Ascending aorta (tissue), 2 donors: ENCODE measurements around the gene HES4. TPM values are rescaled to one million over a fixed set of nuclear protein-coding genes. Genes with fewer than 3 reads are reported as not detected.

Source experiments
- DNase-seq, 2 donors: peaks; one replicate each; pipeline ENCODE4 v3.0.0-alpha.2; 2019; ENCODE audit warnings: low spot score in 2 of 2
- H3K27ac ChIP-seq, 2 donors: fragments of 200-600 bp; sonication (generic); one replicate each; pipeline ENCODE4 v1.5.1; 2016 to 2017; ENCODE audit warnings: mild to moderate bottlenecking in 1 of 2
- H3K27me3 ChIP-seq: fragments of 200-600 bp; sonication (generic); one replicate; pipeline ENCODE4 v1.5.1; 2017
- H3K36me3 ChIP-seq, 2 donors: fragments of 200-600 bp; sonication (generic); one replicate each; pipeline ENCODE4 v1.5.1; 2016
- H3K4me1 ChIP-seq, 2 donors: fragments of 200-600 bp; sonication (generic); one replicate each; pipeline ENCODE4 v1.5.1; 2016 to 2017; ENCODE audit warnings: mild to moderate bottlenecking in 1 of 2
- H3K4me3 ChIP-seq, 2 donors: fragments of 200-600 bp; sonication (generic); one replicate each; pipeline ENCODE4 v1.5.1; 2016 to 2017; ENCODE audit warnings: mild to moderate bottlenecking in 1 of 2
- H3K9me3 ChIP-seq, 2 donors: fragments of 200-600 bp; sonication (generic); one replicate each; pipeline ENCODE4 v1.5.1; 2016
- CTCF ChIP-seq, 3 experiments: fragments of 200-600 bp in 2 of 3; fragments of 450-650 bp in 1 of 3; sonication (generic) in 2 of 3; IDR thresholded peaks; one replicate each; pipeline ENCODE4 v1.5.1; 2016 to 2019; ENCODE audit warnings: antibody characterized with exemption in 3 of 3, mild to moderate bottlenecking in 1 of 3, moderate library complexity in 1 of 3
- intact Hi-C: fragments of 100-400 bp; cut with DNase I; formaldehyde crosslinking; loops from one replicate; pipeline ENCODE4 v1.15.1; 2023
- total RNA-seq: library from RNA; depleted of rRNA; stranded (reverse); fragments of >200 nt; gene quantifications from one replicate; pipeline ENCODE4 v1.1.0, GENCODE V29; 2016

The HES4 gene
- total RNA-seq, 1 donor from 2014 or later: 285 TPM

- TF ChIP-seq CTCF (IDR thresholded peaks at IDR 0.05): no peak
- intact Hi-C loops: no loop called here
- H3K4me3 ChIP-seq: no peak overlapping the region
- H3K36me3 ChIP-seq: peaks cover 69 to 98% of the 10 kb centered on the region in 2 donors
- DNase-seq: no peak
- no peaks in the 10 kb centered on the region for H3K9me3 ChIP-seq
- no peaks in the 10 kb centered on the region for H3K4me1 ChIP-seq
- no peaks in the 10 kb centered on the region for H3K27me3 ChIP-seq
- H3K27ac ChIP-seq: no peak overlapping the region
Observed at GRCh38 chr1:951364-951763, 48.5 kb downstream of the HES4 start.

GRCh38 chr1:950881-951280 lies 49.0 kb downstream of the HES4 start:
- Histone ChIP-seq H3K27me3 (no peaks in the 10 kb centered on the region), H3K4me1 (no peaks in the 10 kb centered on the region), H3K4me3 (no peak overlapping the region), H3K9me3 (no peaks in the 10 kb centered on the region), H3K36me3 (peaks cover 64 to 98% of the 10 kb centered on the region in 2 donors), H3K27ac (no peak overlapping the region)
- intact Hi-C loops: no loop called here
- no peak for TF ChIP-seq CTCF (IDR thresholded peaks at IDR 0.05)
- no peak for DNase-seq

GRCh38 chr1:950268-950667 lies 49.6 kb downstream of the HES4 start:
- TF ChIP-seq CTCF (IDR thresholded peaks at IDR 0.05): no peak
- no peak overlapping the region for H3K27ac ChIP-seq
- H3K9me3 ChIP-seq: no peaks in the 10 kb centered on the region
- H3K36me3 ChIP-seq: peaks cover 58 to 97% of the 10 kb centered on the region in 2 donors
- H3K4me3 ChIP-seq: no peak overlapping the region
- H3K27me3 ChIP-seq: no peaks in the 10 kb centered on the region
- no peaks in the 10 kb centered on the region for H3K4me1 ChIP-seq
- intact Hi-C loops: no loop called here
- DNase-seq: no peak

Other genes starting within 250 kb of the HES4 start
- 9.7 TPM for gene SAMD11, start 76.2 kb downstream of the HES4 start, total RNA-seq
- 33.2 TPM for gene NOC2L, start 40.8 kb downstream of the HES4 start, total RNA-seq
- 16.6 TPM for gene KLHL17, start 39.5 kb downstream of the HES4 start, total RNA-seq
- not detected for gene PLEKHN1, start 33.6 kb downstream of the HES4 start, total RNA-seq
- gene PERM1, start 18.0 kb downstream of the HES4 start, total RNA-seq: not detected
- gene ISG15, start 13.4 kb upstream of the HES4 start, total RNA-seq: 125 TPM
- 109 TPM for gene AGRN, start 20.0 kb upstream of the HES4 start, total RNA-seq
- not detected for gene RNF223, start 74.2 kb upstream of the HES4 start, total RNA-seq
- 23.7 TPM for gene C1orf159, start 116.0 kb upstream of the HES4 start, total RNA-seq
- not detected for gene TTLL10, start 173.8 kb upstream of the HES4 start, total RNA-seq
- not detected for gene TNFRSF18, start 206.5 kb upstream of the HES4 start, total RNA-seq
- 4.8 TPM for gene TNFRSF4, start 214.1 kb upstream of the HES4 start, total RNA-seq
- 223 TPM for gene SDF4, start 231.9 kb upstream of the HES4 start, total RNA-seq
- gene B3GALT6, start 232.1 kb upstream of the HES4 start, total RNA-seq: 94.9 TPM
- gene C1QTNF12, start 246.6 kb upstream of the HES4 start, total RNA-seq: not detected